ENCODE results near the gene PUM2. TPM values are rescaled to one million over a fixed set of nuclear protein-coding genes. Genes with fewer than 3 reads are reported as not detected.

The PUM2 gene
- total RNA-seq, 4 donors from 2014 or later = 61.5 to 140 (median 98.0) TPM

- H3K27me3 ChIP-seq = no peaks in the 10 kb centered on the region
- TF ChIP-seq EP300 (IDR thresholded peaks at IDR 0.05) (no peak), POLR2A (IDR thresholded peaks at IDR 0.05) (no peak), CTCF (IDR thresholded peaks at IDR 0.05) (no peak), POLR2AphosphoS5 (IDR thresholded peaks at IDR 0.05) (no peak)
- no peak overlapping the region for H3K27ac ChIP-seq
- 100% methylated on average over 2 of the region's 21 CpGs; no CpG with 5 or more reads in 1 of the 2 donors for WGBS, 2 donors (ENCODE audit: low coverage in 1 of 2)
- no peak for ATAC-seq
- H3K9me3 ChIP-seq = no peaks in the 10 kb centered on the region
- H3K36me3 ChIP-seq = no peaks in the 10 kb centered on the region
- H3K4me3 ChIP-seq = no peak overlapping the region
- H3K4me1 ChIP-seq = no peaks in the 10 kb centered on the region
Observed at GRCh38 chr2:20217041-20217970, 133.3 kb downstream of the PUM2 start.

- Histone ChIP-seq H3K4me1 (no peaks in the 10 kb centered on the region), H3K27ac (no peak overlapping the region), H3K27me3 (no peaks in the 10 kb centered on the region), H3K9me3 (no peaks in the 10 kb centered on the region), H3K36me3 (no peaks in the 10 kb centered on the region), H3K4me3 (no peak overlapping the region)
- ATAC-seq = no peak
- no peak for TF ChIP-seq POLR2AphosphoS5 (IDR thresholded peaks at IDR 0.05)
- TF ChIP-seq POLR2A (IDR thresholded peaks at IDR 0.05) = no peak
- TF ChIP-seq CTCF (IDR thresholded peaks at IDR 0.05) = no peak
- TF ChIP-seq EP300 (IDR thresholded peaks at IDR 0.05) = no peak
- WGBS, 2 donors (ENCODE audit: low coverage in 1 of 2) = 96% methylated on average over 4 of the region's 22 CpGs; no CpG with 5 or more reads in 1 of the 2 donors
Observed at GRCh38 chr2:20216130-20217025, 134.3 kb downstream of the PUM2 start.

- Histone ChIP-seq H3K4me1 (no peaks in the 10 kb centered on the region), H3K9me3 (no peaks in the 10 kb centered on the region), H3K36me3 (no peaks in the 10 kb centered on the region), H3K27ac (no peak overlapping the region), H3K4me3 (no peak overlapping the region), H3K27me3 (no peaks in the 10 kb centered on the region)
- TF ChIP-seq EP300 (IDR thresholded peaks at IDR 0.05) = no peak
- no peak for TF ChIP-seq POLR2AphosphoS5 (IDR thresholded peaks at IDR 0.05)
- TF ChIP-seq POLR2A (IDR thresholded peaks at IDR 0.05) = no peak
- no peak for TF ChIP-seq CTCF (IDR thresholded peaks at IDR 0.05)
- ATAC-seq = no peak
- WGBS, 2 donors (ENCODE audit: low coverage in 1 of 2) = 60% methylated on average over 1 of the region's 13 CpGs; no CpG with 5 or more reads in 1 of the 2 donors
Observed at GRCh38 chr2:20215183-20216040, 135.2 kb downstream of the PUM2 start.

GRCh38 chr2:20214566-20215182 lies 136.0 kb downstream of the PUM2 start:
- H3K27me3 ChIP-seq = no peaks in the 10 kb centered on the region
- WGBS, 2 donors (ENCODE audit: low coverage in 1 of 2) = no CpG with 5 or more reads among the region's 2 CpGs
- H3K9me3 ChIP-seq = no peaks in the 10 kb centered on the region
- ATAC-seq = no peak
- no peaks in the 10 kb centered on the region for H3K36me3 ChIP-seq
- H3K4me3 ChIP-seq = no peak overlapping the region
- H3K4me1 ChIP-seq = no peaks in the 10 kb centered on the region
- no peak for TF ChIP-seq CTCF (IDR thresholded peaks at IDR 0.05)
- no peak overlapping the region for H3K27ac ChIP-seq
